Ectodermal cell (in vitro differentiated cells): ENCODE measurements around the gene LRP2.
"Not testable (repeated sequence)": the region's sequence is repeated elsewhere in the genome, so short reads cannot be mapped to it uniquely, and the experiment has no call there.

ENCODE experiments used
- H3K27ac ChIP-seq: 2 replicates; pipeline ENCODE4 v1.7.0; 2013; ENCODE audit warnings: mild to moderate bottlenecking, low read depth, low read length; ENCODE audit not compliant: insufficient read depth, poor library complexity, severe bottlenecking
- H3K27me3 ChIP-seq: 2 replicates; pipeline ENCODE4 v1.7.0; 2013; ENCODE audit warnings: mild to moderate bottlenecking, low read length; ENCODE audit not compliant: insufficient read depth, control insufficient read depth, poor library complexity, severe bottlenecking
- H3K36me3 ChIP-seq: one replicate; pipeline ENCODE4 v1.7.0; 2013; ENCODE audit warnings: low read length; ENCODE audit not compliant: control insufficient read depth, insufficient read depth
- H3K4me1 ChIP-seq: one replicate; pipeline ENCODE4 v1.7.0; 2013; ENCODE audit warnings: low read length; ENCODE audit not compliant: control insufficient read depth, insufficient read depth
- H3K4me3 ChIP-seq: 2 replicates; pipeline ENCODE4 v1.7.0; 2013; ENCODE audit warnings: low read depth, low read length, control low read depth; ENCODE audit not compliant: insufficient read depth
- H3K9me3 ChIP-seq: 2 replicates; pipeline ENCODE4 v1.7.0; 2013; ENCODE audit warnings: mild to moderate bottlenecking, low read length, moderate library complexity; ENCODE audit not compliant: control insufficient read depth
- WGBS, 2 experiments: methylation state at CpG; one replicate each; pipeline ENCODE4 v1.1.7; 2013; ENCODE audit warnings: missing lambda C conversion rate in 2 of 2; 5-methylcytosine and 5-hydroxymethylcytosine counted together

LRP2 gene

DNA sequence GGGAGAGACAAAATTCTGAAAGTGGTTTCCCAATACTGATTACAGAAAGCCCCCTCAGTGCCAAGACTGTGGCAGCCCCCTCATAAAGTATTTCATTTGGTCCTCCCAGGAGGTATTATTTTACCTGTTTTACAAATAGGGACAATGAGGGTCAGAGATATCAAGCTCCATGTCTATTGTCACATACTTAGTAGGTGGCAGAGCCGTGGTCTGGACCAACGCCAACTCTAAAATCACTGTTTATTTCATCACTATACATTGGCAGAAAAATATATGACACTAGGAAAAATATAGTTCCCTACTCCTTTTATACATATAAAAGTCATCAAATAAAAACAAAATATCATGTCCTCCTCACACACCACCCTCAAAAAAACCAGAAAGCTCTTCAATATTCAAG, 224.4 kb downstream of the LRP2 start:
- Histone ChIP-seq H3K36me3 (peaks cover 46% of the 10 kb centered on the region), H3K27ac (no peak overlapping the region), H3K4me3 (no peak overlapping the region), H3K4me1 (no peaks in the 10 kb centered on the region), H3K27me3 (no peaks in the 10 kb centered on the region), H3K9me3 (no peaks in the 10 kb centered on the region)
- WGBS, 2 experiments, result 85 to 96% methylated on average over 2 of the region's 2 CpGs

- Histone ChIP-seq H3K4me3 (no peak overlapping the region), H3K4me1 (no peaks in the 10 kb centered on the region), H3K27me3 (no peaks in the 10 kb centered on the region), H3K36me3 (peaks cover 46% of the 10 kb centered on the region), H3K27ac (no peak overlapping the region), H3K9me3 (no peaks in the 10 kb centered on the region)
- WGBS, 2 experiments, result 89 to 91% methylated on average over 3 of the region's 3 CpGs
Measured at GRCh38 chr2:169136885-169137534, 225.3 kb downstream of the LRP2 start.

DNA sequence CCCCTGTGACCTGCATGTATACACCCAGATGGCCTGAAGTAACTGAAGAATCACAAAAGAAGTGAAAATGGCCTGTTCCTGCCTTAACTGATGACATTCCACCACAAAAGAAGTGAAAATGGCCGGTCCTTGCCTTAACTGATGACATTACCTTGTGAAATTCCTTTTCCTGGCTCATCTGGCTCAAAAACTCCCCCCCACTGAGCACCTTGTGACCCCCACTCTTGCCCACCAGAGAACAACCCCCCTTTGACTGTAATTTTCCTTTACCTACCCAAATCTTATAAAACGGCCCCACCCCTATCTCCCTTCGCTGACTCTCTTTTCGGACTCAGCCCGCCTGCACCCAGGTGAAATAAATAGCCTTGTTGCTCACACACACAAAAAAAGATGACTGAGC, 225.9 kb downstream of the LRP2 start:
- H3K36me3 ChIP-seq, result peaks cover 43% of the 10 kb centered on the region
- not testable (repeated sequence) for H3K4me1 ChIP-seq, H3K4me3 ChIP-seq, H3K27ac ChIP-seq, H3K27me3 ChIP-seq, H3K9me3 ChIP-seq
- 87 to 92% methylated on average over 4 of the region's 5 CpGs for WGBS, 2 experiments

DNA sequence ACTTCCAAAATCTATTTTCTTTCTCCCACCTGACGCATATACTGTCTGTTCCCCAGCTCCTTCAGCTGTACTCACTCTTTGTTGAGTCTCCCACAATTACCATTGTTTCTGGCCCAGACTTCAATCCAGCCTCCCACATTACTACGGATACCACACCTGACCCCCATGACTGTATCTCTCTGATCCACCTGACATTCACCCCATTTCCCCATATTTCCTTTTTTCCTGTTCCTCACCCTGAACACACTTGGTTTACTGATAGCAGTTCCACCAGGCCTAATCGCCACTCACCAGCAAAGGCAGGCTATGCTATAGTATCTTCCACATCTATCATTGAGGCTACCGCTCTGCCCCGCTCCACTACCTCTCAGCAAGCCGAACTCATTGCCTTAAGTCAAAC, 228.1 kb downstream of the LRP2 start:
- H3K9me3 ChIP-seq, H3K27me3 ChIP-seq, H3K4me3 ChIP-seq, H3K27ac ChIP-seq, H3K4me1 ChIP-seq: not testable (repeated sequence)
- WGBS, 2 experiments, result 76 to 80% methylated on average over 6 of the region's 6 CpGs
- peaks cover 25% of the 10 kb centered on the region for H3K36me3 ChIP-seq

DNA sequence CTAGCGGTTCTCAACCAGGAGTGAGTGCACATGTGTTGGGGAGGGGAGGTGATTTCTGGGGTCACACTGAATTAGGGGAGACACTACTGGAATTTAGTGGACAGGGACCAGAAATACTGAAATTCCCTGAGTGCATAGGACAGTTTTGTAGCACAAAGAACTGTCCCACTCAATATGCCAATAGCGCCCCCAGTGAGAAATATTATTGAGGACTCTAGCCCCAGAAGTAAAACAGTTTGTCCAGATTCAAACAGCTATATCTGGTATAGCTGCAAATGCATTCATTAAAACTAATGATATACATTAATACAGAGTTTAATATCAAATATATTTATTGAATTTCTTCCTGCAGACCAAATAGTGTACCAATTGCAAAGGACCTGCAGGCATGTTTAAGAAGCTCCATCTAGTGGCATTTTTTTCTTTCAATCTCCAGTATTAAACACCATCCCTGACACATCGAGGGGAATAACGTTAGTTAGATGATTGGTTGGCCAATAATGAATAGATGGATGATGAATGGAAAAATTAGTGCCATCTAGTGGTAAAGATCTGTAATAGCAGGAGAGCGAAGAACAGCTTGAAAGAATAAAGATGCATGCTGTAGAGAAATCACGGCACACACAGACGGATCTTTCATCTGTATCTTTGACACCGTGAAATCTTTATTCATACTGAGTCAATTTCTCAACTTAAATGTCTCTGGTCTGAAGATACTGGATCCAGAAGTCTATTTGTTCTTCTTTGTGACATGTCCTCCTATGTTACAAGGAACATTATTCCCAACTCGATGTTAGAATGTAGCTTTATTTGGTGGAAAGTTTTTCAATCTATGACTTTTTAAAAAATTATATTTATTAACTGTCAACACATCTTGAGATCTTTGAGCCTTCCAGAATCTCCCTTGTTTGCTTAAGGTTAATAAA, 230.5 kb downstream of the LRP2 start:
- 57 to 60% methylated on average over 8 of the region's 9 CpGs for WGBS, 2 experiments
- H3K27me3 ChIP-seq, result no peaks in the 10 kb centered on the region
- H3K9me3 ChIP-seq, result no peaks in the 10 kb centered on the region
- H3K27ac ChIP-seq, result no peak overlapping the region
- H3K36me3 ChIP-seq, result peaks cover 24% of the 10 kb centered on the region
- H3K4me3 ChIP-seq, result no peak overlapping the region
- H3K4me1 ChIP-seq, result no peaks in the 10 kb centered on the region

DNA sequence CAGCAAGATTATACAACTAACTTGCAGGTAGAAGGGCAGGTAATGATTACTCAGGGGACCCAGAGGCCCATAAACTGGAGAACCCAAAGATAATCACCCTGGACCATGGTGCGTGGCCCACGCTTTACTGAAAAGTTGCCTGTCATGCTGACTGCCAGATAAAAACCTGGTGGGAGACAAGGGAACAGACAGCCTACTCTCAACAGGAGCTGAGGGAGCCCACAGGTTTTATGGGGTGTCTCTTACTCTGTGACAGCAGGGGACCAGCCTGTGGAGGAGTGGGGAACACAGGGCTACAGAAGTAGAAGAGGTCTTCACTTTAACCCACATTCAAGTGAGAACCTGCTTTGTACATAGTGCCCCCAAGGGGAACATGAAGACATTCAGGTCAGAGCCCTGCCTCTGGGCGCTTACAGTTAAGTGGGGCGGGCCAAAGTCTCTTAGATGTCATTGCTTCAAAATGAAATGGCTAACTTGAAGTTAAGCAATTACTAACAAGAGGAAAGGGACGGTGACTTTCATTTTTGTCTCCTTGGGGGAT, 232.6 kb downstream of the LRP2 start:
- H3K9me3 ChIP-seq, result no peaks in the 10 kb centered on the region
- no peak overlapping the region for H3K4me3 ChIP-seq
- H3K27ac ChIP-seq, result no peak overlapping the region
- peaks cover 20% of the 10 kb centered on the region for H3K36me3 ChIP-seq
- 92 to 94% methylated on average over 5 of the region's 5 CpGs for WGBS, 2 experiments
- no peaks in the 10 kb centered on the region for H3K4me1 ChIP-seq
- no peaks in the 10 kb centered on the region for H3K27me3 ChIP-seq

DNA sequence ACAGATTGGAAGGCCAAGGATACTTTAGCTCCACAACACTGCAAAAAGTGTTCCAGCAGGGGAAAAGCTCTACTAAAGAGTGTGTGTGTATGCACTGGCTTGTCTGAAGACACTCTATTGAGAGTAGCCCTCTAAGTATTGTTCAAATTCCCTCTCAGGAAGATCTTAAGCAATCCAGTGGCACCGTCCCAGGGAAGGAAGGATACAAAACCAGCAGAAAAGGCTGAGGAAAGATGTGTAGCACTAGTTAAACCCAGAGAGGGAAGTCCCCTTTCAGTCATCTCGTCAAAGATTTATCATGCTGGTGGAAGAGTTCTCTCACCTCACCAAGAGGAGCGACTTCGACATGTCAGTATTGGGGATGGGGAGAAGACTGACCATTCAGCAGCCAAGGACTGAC, 242.5 kb downstream of the LRP2 start:
- Histone ChIP-seq H3K27me3 (no peaks in the 10 kb centered on the region), H3K9me3 (no peaks in the 10 kb centered on the region), H3K27ac (no peak overlapping the region), H3K36me3 (no peaks in the 10 kb centered on the region), H3K4me1 (no peaks in the 10 kb centered on the region), H3K4me3 (no peak overlapping the region)
- 93 to 94% methylated on average over 4 of the region's 4 CpGs for WGBS, 2 experiments

GRCh38 chr2:169119123-169119760, 243.1 kb downstream of the LRP2 start:
- Histone ChIP-seq H3K4me1 (no peaks in the 10 kb centered on the region), H3K36me3 (no peaks in the 10 kb centered on the region), H3K4me3 (no peak overlapping the region), H3K27me3 (no peaks in the 10 kb centered on the region), H3K9me3 (no peaks in the 10 kb centered on the region), H3K27ac (no peak overlapping the region)
- 84 to 90% methylated on average over 4 of the region's 4 CpGs for WGBS, 2 experiments

GRCh38 chr2:169118060-169118459, 244.3 kb downstream of the LRP2 start:
- 40 to 71% methylated on average over 1 to 2 of the region's 2 CpGs for WGBS, 2 experiments
- Histone ChIP-seq H3K27me3 (no peaks in the 10 kb centered on the region), H3K4me3 (no peak overlapping the region), H3K36me3 (no peaks in the 10 kb centered on the region), H3K9me3 (no peaks in the 10 kb centered on the region), H3K4me1 (no peaks in the 10 kb centered on the region), H3K27ac (no peak overlapping the region)

GRCh38 chr2:169116993-169117392, 245.3 kb downstream of the LRP2 start:
- H3K9me3 ChIP-seq, result no peaks in the 10 kb centered on the region
- H3K36me3 ChIP-seq, result no peaks in the 10 kb centered on the region
- no peaks in the 10 kb centered on the region for H3K4me1 ChIP-seq
- no peak overlapping the region for H3K4me3 ChIP-seq
- H3K27ac ChIP-seq, result no peak overlapping the region
- no peaks in the 10 kb centered on the region for H3K27me3 ChIP-seq
